ENCODE measurements around the gene MMP13.

DNA sequence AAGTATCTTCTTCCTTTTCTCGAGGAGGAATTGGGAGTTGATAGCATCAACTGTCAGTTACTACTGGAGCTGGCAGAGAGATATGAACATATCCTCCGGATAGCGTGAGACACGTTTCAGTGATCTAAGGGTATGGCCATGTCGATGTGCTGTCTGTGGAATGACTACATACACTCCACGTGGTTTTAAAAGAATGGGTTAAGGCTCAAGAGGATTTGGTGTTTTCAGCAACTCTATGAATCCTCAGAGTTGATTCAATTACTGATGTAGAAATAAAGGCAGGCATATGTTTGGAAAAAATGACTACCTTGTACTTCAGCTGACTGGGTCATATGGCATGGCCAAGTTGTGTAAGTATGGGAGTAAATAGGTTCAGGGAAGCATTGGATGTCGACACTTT lies 22.9 kb downstream of the MMP13 start:
- no peak for TF ChIP-seq SMC3 (IDR thresholded peaks at IDR 0.05)
- TF ChIP-seq, protein P1, sequence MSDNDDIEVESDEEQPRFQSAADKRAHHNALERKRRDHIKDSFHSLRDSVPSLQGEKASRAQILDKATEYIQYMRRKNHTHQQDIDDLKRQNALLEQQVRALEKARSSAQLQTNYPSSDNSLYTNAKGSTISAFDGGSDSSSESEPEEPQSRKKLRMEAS (IDR thresholded peaks at IDR 0.05), result no peak
- TF ChIP-seq RAD21 (conservative IDR thresholded peaks at IDR 0.05 in 1 of 2, IDR thresholded peaks at IDR 0.05 in 1 of 2), result no peak
- TF ChIP-seq POLR2A (IDR thresholded peaks at IDR 0.05; ENCODE audit: low read length), result no peak
- TF ChIP-seq, protein P2, sequence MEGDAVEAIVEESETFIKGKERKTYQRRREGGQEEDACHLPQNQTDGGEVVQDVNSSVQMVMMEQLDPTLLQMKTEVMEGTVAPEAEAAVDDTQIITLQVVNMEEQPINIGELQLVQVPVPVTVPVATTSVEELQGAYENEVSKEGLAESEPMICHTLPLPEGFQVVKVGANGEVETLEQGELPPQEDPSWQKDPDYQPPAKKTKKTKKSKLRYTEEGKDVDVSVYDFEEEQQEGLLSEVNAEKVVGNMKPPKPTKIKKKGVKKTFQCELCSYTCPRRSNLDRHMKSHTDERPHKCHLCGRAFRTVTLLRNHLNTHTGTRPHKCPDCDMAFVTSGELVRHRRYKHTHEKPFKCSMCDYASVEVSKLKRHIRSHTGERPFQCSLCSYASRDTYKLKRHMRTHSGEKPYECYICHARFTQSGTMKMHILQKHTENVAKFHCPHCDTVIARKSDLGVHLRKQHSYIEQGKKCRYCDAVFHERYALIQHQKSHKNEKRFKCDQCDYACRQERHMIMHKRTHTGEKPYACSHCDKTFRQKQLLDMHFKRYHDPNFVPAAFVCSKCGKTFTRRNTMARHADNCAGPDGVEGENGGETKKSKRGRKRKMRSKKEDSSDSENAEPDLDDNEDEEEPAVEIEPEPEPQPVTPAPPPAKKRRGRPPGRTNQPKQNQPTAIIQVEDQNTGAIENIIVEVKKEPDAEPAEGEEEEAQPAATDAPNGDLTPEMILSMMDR (IDR thresholded peaks at IDR 0.05), result no peak
